ENCODE data around the gene IL12B.
"Not testable (repeated sequence)": the region's sequence is repeated elsewhere in the genome, so short reads cannot be mapped to it uniquely, and the experiment has no call there.

DNA sequence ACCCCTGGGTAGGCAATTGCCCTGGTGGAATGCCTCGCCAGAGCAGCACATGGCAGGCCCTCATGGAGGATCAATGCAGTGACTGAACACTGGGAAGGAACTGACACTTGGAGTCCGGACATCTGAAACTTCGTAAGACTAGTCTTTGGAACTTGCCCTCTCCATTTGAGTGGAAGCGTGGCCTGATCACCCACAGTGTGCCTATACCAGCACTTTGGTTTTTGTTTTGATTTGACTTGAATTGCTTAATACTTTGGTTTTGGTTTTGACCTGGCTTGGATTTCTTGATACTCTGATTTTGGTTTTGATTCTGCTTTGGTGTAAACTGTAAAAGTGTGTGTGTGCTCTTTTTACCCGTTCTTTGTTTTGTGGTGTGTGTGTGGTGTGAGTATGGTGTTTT lies 36.5 kb upstream of the IL12B start:
- TF ChIP-seq, protein P1, sequence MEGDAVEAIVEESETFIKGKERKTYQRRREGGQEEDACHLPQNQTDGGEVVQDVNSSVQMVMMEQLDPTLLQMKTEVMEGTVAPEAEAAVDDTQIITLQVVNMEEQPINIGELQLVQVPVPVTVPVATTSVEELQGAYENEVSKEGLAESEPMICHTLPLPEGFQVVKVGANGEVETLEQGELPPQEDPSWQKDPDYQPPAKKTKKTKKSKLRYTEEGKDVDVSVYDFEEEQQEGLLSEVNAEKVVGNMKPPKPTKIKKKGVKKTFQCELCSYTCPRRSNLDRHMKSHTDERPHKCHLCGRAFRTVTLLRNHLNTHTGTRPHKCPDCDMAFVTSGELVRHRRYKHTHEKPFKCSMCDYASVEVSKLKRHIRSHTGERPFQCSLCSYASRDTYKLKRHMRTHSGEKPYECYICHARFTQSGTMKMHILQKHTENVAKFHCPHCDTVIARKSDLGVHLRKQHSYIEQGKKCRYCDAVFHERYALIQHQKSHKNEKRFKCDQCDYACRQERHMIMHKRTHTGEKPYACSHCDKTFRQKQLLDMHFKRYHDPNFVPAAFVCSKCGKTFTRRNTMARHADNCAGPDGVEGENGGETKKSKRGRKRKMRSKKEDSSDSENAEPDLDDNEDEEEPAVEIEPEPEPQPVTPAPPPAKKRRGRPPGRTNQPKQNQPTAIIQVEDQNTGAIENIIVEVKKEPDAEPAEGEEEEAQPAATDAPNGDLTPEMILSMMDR (conservative IDR thresholded peaks at IDR 0.05; ENCODE audit: low read depth, low read length) = not testable (repeated sequence)
- TF ChIP-seq EZH2 (IDR thresholded peaks at IDR 0.05; ENCODE audit: borderline replicate concordance, low read depth, low read length, poor library complexity, severe bottlenecking) = not testable (repeated sequence)

Measured in A673 (cell line).